ENCODE measurements around the gene CALCB. TPM values are rescaled to one million over a fixed set of nuclear protein-coding genes. Genes with fewer than 3 reads are reported as not detected.

Gene CALCB
- total and polyA plus RNA-seq, 2 of the 8 experiments (the other 6 are each of a cell fraction or from before 2014, with no cell fraction given): 3.7 to 4.2 TPM

- Histone ChIP-seq H2AFZ (ENCODE audit: low read length) (no peak overlapping the region), H3K79me2 (ENCODE audit: control insufficient read depth in 1 of 2, insufficient read depth in 2 of 2, low read length in 2 of 2) (no peaks in the 10 kb centered on the region), H3K4ac (replicated peaks; ENCODE audit: insufficient read length, low read depth, low read length) (no peak overlapping the region), H3K4me3 (ENCODE audit: extremely low read depth in 1 of 4, insufficient read depth in 2 of 4, low read depth in 3 of 4, low read length in 4 of 4) (no peak overlapping the region), H4K20me1 (replicated peaks in 1 of 2; ENCODE audit: control insufficient read depth in 1 of 2, insufficient read depth in 2 of 2, low read length in 2 of 2) (no peaks in the 10 kb centered on the region), H3K27ac (ENCODE audit: low read depth, low read length) (no peak overlapping the region), H2BK120ac (replicated peaks; ENCODE audit: low read depth, low read length) (no peak overlapping the region), H2BK12ac (ENCODE audit: low read depth, low read length) (no peak overlapping the region), H3K27me3 (replicated peaks in 1 of 4; ENCODE audit: control insufficient read depth in 3 of 4, extremely low read depth in 1 of 4, insufficient read depth in 3 of 4, low read length in 3 of 4) (no peaks in the 10 kb centered on the region), H4K8ac (ENCODE audit: extremely low read depth, insufficient read depth, low read length) (no peak overlapping the region), H4K5ac (ENCODE audit: insufficient read length, low read depth, low read length) (no peak overlapping the region), H3K14ac (ENCODE audit: insufficient read length) (no peak overlapping the region), H3K9ac (replicated peaks in 1 of 4; ENCODE audit: extremely low read depth in 1 of 4, low read depth in 3 of 4, low read length in 3 of 4) (no peak overlapping the region), H3K4me1 (replicated peaks in 1 of 4; ENCODE audit: control insufficient read depth in 3 of 4, insufficient read depth in 4 of 4, low read length in 3 of 4) (no peaks in the 10 kb centered on the region), H3K4me2 (ENCODE audit: insufficient read depth in 1 of 2, low read depth in 2 of 2, low read length in 2 of 2) (no peak overlapping the region), H3K18ac (ENCODE audit: extremely low read depth, low read length) (no peak overlapping the region), H3K79me1 (ENCODE audit: low read depth, low read length) (no peaks in the 10 kb centered on the region), H2BK20ac (ENCODE audit: low read length) (no peak overlapping the region), H2BK5ac (ENCODE audit: low read depth, low read length) (no peak overlapping the region), H2BK15ac (ENCODE audit: low read length) (no peak overlapping the region), H3K56ac (replicated peaks; ENCODE audit: insufficient read length, low read depth, low read length) (no peak overlapping the region), H3K9me3 (ENCODE audit: insufficient read depth in 2 of 2, low read depth in 1 of 2, low read length in 1 of 2) (no peaks in the 10 kb centered on the region), H3K23ac (ENCODE audit: insufficient read length) (no peak overlapping the region), H2AK5ac (ENCODE audit: low read depth, low read length) (no peak overlapping the region), H3K36me3 (ENCODE audit: control insufficient read depth in 2 of 4, insufficient read depth in 4 of 4, low read length in 3 of 4) (no peaks in the 10 kb centered on the region), H3K23me2 (ENCODE audit: low read depth, low read length) (no peaks in the 10 kb centered on the region), H4K91ac (replicated peaks; ENCODE audit: insufficient read length, low read length) (no peak overlapping the region)
- DNase-seq (ENCODE audit: low read depth in 1 of 2, low spot score in 2 of 2) (no peak), FAIRE-seq (no peak)
- 92% methylated on average over 4 of the region's 4 CpGs; no CpG with 5 or more reads in 1 of the 2 experiments for WGBS, 2 experiments (ENCODE audit: extremely low coverage in 1 of 2, insufficient coverage in 1 of 2, insufficient read length in 1 of 2, insufficient replicate concordance in 2 of 2, low coverage in 1 of 2, low lambda C conversion rate in 2 of 2, missing lambda C conversion rate in 1 of 2)
- CTCF ChIA-PET (ENCODE audit: partially characterized antibody): interaction anchor here (1.0 to 13.8 kb wide), 6 partner anchors 8 to 98 kb away, joined by 4 to 177 read pairs (median 4); partner anchors contain the start of gene INSC
- POLR2A ChIA-PET (ENCODE audit: partially characterized antibody): no interaction called here
Observed at GRCh38 chr11:15107730-15108515, 34.5 kb downstream of the CALCB start.
